Calu3 (cell line): ENCODE results near the gene TSPAN7. TPM values are rescaled to one million over a fixed set of nuclear protein-coding genes. Genes with fewer than 3 reads are reported as not detected.

ENCODE experiments used
- BruUV-seq: library from RNA; stranded (reverse); fragments of 400-500 nt; replicated peaks from 2 replicates; lab custom pipeline; 2021; lab: Mats Ljungman, UMichigan
- CTCF ChIA-PET: fragments of 300-600 bp; sonication (Branson Sonifier 250); formaldehyde crosslinking; loops from one replicate; lab custom pipeline; 2022; ENCODE audit warnings: antibody characterized with exemption; lab: Charles Lee
- DNase-seq: peaks from one replicate; pipeline ENCODE4 v3.0.0; 2022
- H3K27ac Mint-ChIP-seq: one replicate; pipeline ENCODE4 v1.8.0; 2022; ENCODE audit warnings: mixed read lengths; ENCODE audit not compliant: unreplicated experiment
- H3K27me3 Mint-ChIP-seq: one replicate; pipeline ENCODE4 v1.8.0; 2022; ENCODE audit warnings: mixed read lengths; ENCODE audit not compliant: unreplicated experiment
- H3K36me3 Mint-ChIP-seq: one replicate; pipeline ENCODE4 v1.8.0; 2022; ENCODE audit warnings: mild to moderate bottlenecking, moderate library complexity, mixed read lengths; ENCODE audit not compliant: insufficient read depth, unreplicated experiment
- H3K4me1 Mint-ChIP-seq: one replicate; pipeline ENCODE4 v1.8.0; 2022; ENCODE audit warnings: mild to moderate bottlenecking, low read depth, mixed read lengths; ENCODE audit not compliant: unreplicated experiment
- H3K4me3 Mint-ChIP-seq: one replicate; pipeline ENCODE4 v1.8.0; 2022; ENCODE audit warnings: mild to moderate bottlenecking, low read depth, moderate library complexity, mixed read lengths; ENCODE audit not compliant: unreplicated experiment
- H3K9me3 Mint-ChIP-seq: one replicate; pipeline ENCODE4 v1.8.0; 2022; ENCODE audit warnings: low read depth, mixed read lengths; ENCODE audit not compliant: unreplicated experiment
- intact Hi-C: fragments of 100-400 bp; cut with micrococcal nuclease; formaldehyde crosslinking; loops from one replicate; pipeline ENCODE4 v1.10.0; 2022; ENCODE audit not compliant: unreplicated experiment
- total RNA-seq: library from RNA; stranded (reverse); gene quantifications from 2 replicates; pipeline ENCODE4 v1.2.3, GENCODE V29; 2022
- TF ChIP-seq, protein P1 (sequence below): fragments of 200-600 bp; IDR thresholded peaks from one replicate; pipeline ENCODE4 v1.8.0; 2022; ENCODE audit warnings: antibody characterized with exemption; ENCODE audit not compliant: unreplicated experiment

TSPAN7 gene
- total RNA-seq, 1 experiment from 2014 or later, result 0.21 TPM

DNA sequence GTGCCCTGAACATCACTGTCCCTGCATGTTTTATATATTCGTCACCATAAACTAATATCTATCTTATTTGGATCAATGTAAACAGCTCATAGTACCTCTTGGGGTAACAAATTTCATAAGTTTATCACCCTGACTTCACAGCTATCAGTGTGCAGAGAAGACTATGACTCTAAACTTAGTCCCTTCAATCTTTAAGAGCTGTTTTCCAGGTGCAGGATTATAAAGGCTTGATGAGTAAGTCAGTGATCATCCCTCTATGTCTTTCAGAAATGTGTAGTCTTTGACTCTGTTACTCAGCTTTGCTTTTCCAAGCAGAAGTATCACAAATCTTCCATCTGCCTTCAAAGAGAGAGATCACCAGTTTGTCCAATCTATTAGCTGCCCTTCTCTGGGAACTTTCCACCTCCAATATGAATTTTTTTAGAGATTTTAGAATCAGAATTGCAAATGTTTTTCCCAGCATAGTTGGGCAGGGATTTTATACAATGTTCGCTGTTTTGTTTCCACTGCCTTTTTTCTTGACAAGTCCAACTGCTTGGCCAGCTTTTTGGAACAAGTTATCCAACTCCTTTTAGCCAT is 45.1 kb upstream of the TSPAN7 start:
- Mint-ChIP-seq H3K4me1 (no peaks in the 10 kb centered on the region), H3K4me3 (no peak overlapping the region), H3K27ac (no peak overlapping the region), H3K27me3 (no peaks in the 10 kb centered on the region), H3K9me3 (no peaks in the 10 kb centered on the region), H3K36me3 (no peaks in the 10 kb centered on the region)
- CTCF ChIA-PET, result no interaction called here
- DNase-seq, result no peak
- intact Hi-C loops, result no loop called here
- TF ChIP-seq, protein P1, sequence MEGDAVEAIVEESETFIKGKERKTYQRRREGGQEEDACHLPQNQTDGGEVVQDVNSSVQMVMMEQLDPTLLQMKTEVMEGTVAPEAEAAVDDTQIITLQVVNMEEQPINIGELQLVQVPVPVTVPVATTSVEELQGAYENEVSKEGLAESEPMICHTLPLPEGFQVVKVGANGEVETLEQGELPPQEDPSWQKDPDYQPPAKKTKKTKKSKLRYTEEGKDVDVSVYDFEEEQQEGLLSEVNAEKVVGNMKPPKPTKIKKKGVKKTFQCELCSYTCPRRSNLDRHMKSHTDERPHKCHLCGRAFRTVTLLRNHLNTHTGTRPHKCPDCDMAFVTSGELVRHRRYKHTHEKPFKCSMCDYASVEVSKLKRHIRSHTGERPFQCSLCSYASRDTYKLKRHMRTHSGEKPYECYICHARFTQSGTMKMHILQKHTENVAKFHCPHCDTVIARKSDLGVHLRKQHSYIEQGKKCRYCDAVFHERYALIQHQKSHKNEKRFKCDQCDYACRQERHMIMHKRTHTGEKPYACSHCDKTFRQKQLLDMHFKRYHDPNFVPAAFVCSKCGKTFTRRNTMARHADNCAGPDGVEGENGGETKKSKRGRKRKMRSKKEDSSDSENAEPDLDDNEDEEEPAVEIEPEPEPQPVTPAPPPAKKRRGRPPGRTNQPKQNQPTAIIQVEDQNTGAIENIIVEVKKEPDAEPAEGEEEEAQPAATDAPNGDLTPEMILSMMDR, result no peak
- BruUV-seq, result no TSS peak

DNA sequence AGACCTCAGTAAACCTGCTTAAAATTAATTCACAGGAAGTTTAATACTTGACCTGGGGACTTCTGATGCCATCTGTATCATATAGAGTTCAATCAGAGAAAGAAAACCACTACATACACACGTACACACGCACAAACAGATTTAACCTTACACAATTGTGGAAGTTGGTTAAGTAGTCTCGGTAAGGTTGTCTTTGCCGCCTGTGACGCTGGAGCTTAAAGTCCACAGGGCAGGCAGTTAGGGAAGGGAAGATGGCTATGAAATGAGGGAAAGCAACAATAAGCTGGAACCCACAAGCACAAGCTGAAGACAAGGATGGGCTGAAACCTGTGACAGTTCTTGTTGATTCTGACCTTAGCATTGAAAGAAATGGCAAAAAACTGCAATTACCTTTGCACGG is 41.7 kb upstream of the TSPAN7 start:
- H3K27me3 Mint-ChIP-seq, result no peaks in the 10 kb centered on the region
- DNase-seq, result no peak
- CTCF ChIA-PET, result no interaction called here
- intact Hi-C loops, result no loop called here
- no TSS peak for BruUV-seq
- no peaks in the 10 kb centered on the region for H3K4me1 Mint-ChIP-seq
- no peaks in the 10 kb centered on the region for H3K9me3 Mint-ChIP-seq
- no peak overlapping the region for H3K27ac Mint-ChIP-seq
- TF ChIP-seq, protein P1, result no peak
- no peaks in the 10 kb centered on the region for H3K36me3 Mint-ChIP-seq
- no peak overlapping the region for H3K4me3 Mint-ChIP-seq

DNA sequence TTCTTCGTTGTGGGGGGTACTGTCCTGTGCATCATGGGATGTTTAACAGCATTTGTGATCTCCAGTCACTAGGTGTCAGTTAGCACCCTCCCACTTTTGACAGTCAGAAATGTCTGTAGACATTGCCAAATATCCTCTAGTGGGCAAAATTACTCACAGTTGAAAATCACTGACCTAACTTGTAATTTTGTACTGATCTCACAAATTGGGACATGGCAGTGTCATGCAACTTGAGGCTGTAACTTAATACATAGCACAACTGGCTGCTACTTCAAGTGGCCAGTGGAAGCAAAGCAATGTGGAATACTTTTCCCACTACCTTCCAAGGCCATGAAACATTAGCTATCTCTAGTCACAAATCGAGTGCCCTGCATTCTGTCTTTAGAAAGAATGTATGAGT is 23.2 kb upstream of the TSPAN7 start:
- CTCF ChIA-PET, result no interaction called here
- Mint-ChIP-seq H3K4me3 (no peak overlapping the region), H3K27ac (no peak overlapping the region), H3K9me3 (peaks cover 2% of the 10 kb centered on the region), H3K4me1 (no peaks in the 10 kb centered on the region), H3K36me3 (no peaks in the 10 kb centered on the region), H3K27me3 (no peaks in the 10 kb centered on the region)
- BruUV-seq, result no TSS peak
- DNase-seq, result no peak
- intact Hi-C loops, result no loop called here
- TF ChIP-seq, protein P1, result no peak

DNA sequence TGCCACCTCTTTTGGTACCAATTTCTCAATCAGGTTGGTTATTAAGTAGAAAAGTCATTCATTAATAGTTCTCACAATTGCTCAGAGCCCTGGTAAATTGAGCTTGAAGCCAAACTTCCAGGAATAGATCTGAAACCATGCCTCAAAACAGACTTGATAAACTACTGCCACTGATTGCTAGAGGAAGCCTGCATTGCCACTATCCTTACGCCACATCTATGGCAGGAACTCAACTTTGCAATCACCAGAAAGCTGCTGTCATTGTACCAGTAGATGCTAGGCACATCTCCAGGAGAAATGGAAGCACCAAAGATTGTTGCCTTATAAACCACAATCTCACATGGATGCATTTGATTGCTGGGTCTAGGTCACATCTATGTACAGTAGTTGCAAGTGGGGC is 21.6 kb upstream of the TSPAN7 start:
- H3K27ac Mint-ChIP-seq, result no peak overlapping the region
- intact Hi-C loops, result no loop called here
- BruUV-seq, result no TSS peak
- TF ChIP-seq, protein P1, result no peak
- no peak overlapping the region for H3K4me3 Mint-ChIP-seq
- no peak for DNase-seq
- CTCF ChIA-PET, result no interaction called here
- H3K36me3 Mint-ChIP-seq, result no peaks in the 10 kb centered on the region
- H3K4me1 Mint-ChIP-seq, result no peaks in the 10 kb centered on the region
- H3K9me3 Mint-ChIP-seq, result peaks cover 2% of the 10 kb centered on the region
- H3K27me3 Mint-ChIP-seq, result no peaks in the 10 kb centered on the region
